ENCODE measurements around the gene TAB2. TPM values are rescaled to one million over a fixed set of nuclear protein-coding genes. Genes with fewer than 3 reads are reported as not detected.
"Not testable (repeated sequence)": the region's sequence is repeated elsewhere in the genome, so short reads cannot be mapped to it uniquely, and the experiment has no call there.

The TAB2 gene
- total RNA-seq, 4 donors from 2014 or later: 80.2 to 98.8 (median 91.2) TPM

GRCh38 chr6:149457316-149457884 is 139.9 kb downstream of the TAB2 start:
- 29% methylated on average over 7 of the region's 7 CpGs for WGBS
- intact Hi-C loops (cut with DNase I): no loop called here
- peaks cover 41 to 58% (median 43%) of the 10 kb centered on the region in 4 donors for H3K4me1 ChIP-seq
- TF ChIP-seq POLR2AphosphoS5 (IDR thresholded peaks at IDR 0.05) (peak in 1 of 2 donors; percentile 9), CTCF (IDR thresholded peaks at IDR 0.05) (no peak), POLR2A (IDR thresholded peaks at IDR 0.05; ENCODE audit: low read depth) (no peak), EP300 (IDR thresholded peaks at IDR 0.05) (no peak)
- H3K36me3 ChIP-seq: no peaks in the 10 kb centered on the region
- peak overlapping the region in 2 of 4 donors; percentile 2 to 41 for H3K27ac ChIP-seq (replicated peaks in 1 of 4)
- no peak overlapping the region for H3K4me3 ChIP-seq
- DNase-seq (ENCODE audit: extremely low spot score): no peak
- no peaks in the 10 kb centered on the region for H3K9me3 ChIP-seq
- no peaks in the 10 kb centered on the region for H3K27me3 ChIP-seq

- no peak overlapping the region for H3K27ac ChIP-seq (replicated peaks in 1 of 4)
- no peaks in the 10 kb centered on the region for H3K9me3 ChIP-seq
- intact Hi-C loops (cut with DNase I): no loop called here
- no peak for DNase-seq (ENCODE audit: extremely low spot score)
- no peaks in the 10 kb centered on the region for H3K36me3 ChIP-seq
- no peak overlapping the region for H3K4me3 ChIP-seq
- 97% methylated on average over 7 of the region's 7 CpGs for WGBS
- H3K4me1 ChIP-seq: peaks cover 39 to 51% (median 40%) of the 10 kb centered on the region in 4 donors
- H3K27me3 ChIP-seq: no peaks in the 10 kb centered on the region
- TF ChIP-seq EP300 (IDR thresholded peaks at IDR 0.05): no peak
- no peak for TF ChIP-seq CTCF (IDR thresholded peaks at IDR 0.05)
- TF ChIP-seq POLR2AphosphoS5 (IDR thresholded peaks at IDR 0.05): no peak
- no peak for TF ChIP-seq POLR2A (IDR thresholded peaks at IDR 0.05; ENCODE audit: low read depth)
These were observed 140.7 kb downstream of the TAB2 start for GRCh38 chr6:149458196-149458595.

GRCh38 chr6:149458806-149459205 is 141.3 kb downstream of the TAB2 start:
- Histone ChIP-seq H3K9me3 (no peaks in the 10 kb centered on the region), H3K36me3 (no peaks in the 10 kb centered on the region), H3K27ac (replicated peaks in 1 of 4) (no peak overlapping the region), H3K4me3 (no peak overlapping the region), H3K4me1 (peaks cover 33 to 51% (median 37%) of the 10 kb centered on the region in 4 donors), H3K27me3 (no peaks in the 10 kb centered on the region)
- intact Hi-C loops (cut with DNase I): no loop called here
- 96% methylated on average over 1 of the region's 1 CpG for WGBS
- TF ChIP-seq CTCF (IDR thresholded peaks at IDR 0.05): no peak
- TF ChIP-seq EP300 (IDR thresholded peaks at IDR 0.05): no peak
- no peak for TF ChIP-seq POLR2AphosphoS5 (IDR thresholded peaks at IDR 0.05)
- TF ChIP-seq POLR2A (IDR thresholded peaks at IDR 0.05; ENCODE audit: low read depth): no peak
- no peak for DNase-seq (ENCODE audit: extremely low spot score)

- Histone ChIP-seq H3K27me3 (no peaks in the 10 kb centered on the region), H3K36me3 (no peaks in the 10 kb centered on the region), H3K4me3 (no peak overlapping the region), H3K4me1 (peaks cover 24 to 51% (median 37%) of the 10 kb centered on the region in 4 donors), H3K9me3 (no peaks in the 10 kb centered on the region), H3K27ac (replicated peaks in 1 of 4) (no peak overlapping the region)
- DNase-seq (ENCODE audit: extremely low spot score): no peak
- WGBS: 86% methylated on average over 5 of the region's 5 CpGs
- intact Hi-C loops (cut with DNase I): no loop called here
- TF ChIP-seq POLR2AphosphoS5 (IDR thresholded peaks at IDR 0.05) (no peak), POLR2A (IDR thresholded peaks at IDR 0.05; ENCODE audit: low read depth) (no peak), CTCF (IDR thresholded peaks at IDR 0.05) (no peak), EP300 (IDR thresholded peaks at IDR 0.05) (no peak)
These were observed 142.2 kb downstream of the TAB2 start for GRCh38 chr6:149459761-149460160.

- DNase-seq (ENCODE audit: extremely low spot score); H3K27ac ChIP-seq (replicated peaks in 1 of 4); intact Hi-C loops (cut with DNase I); H3K27me3 ChIP-seq; H3K9me3 ChIP-seq; H3K36me3 ChIP-seq; H3K4me3 ChIP-seq: not testable (repeated sequence)
- WGBS: 83% methylated on average over 3 of the region's 3 CpGs
- peaks cover 19 to 51% (median 36%) of the 10 kb centered on the region in 4 donors for H3K4me1 ChIP-seq
These were observed 142.7 kb downstream of the TAB2 start for GRCh38 chr6:149460249-149460648.

Small RNAs within 50 kb of the gene (small RNA-seq; reads per million reads assigned to genes)
- gene RN7SL234P: 0 reads per million in 3 donors

Other genes starting within 250 kb of the TAB2 start
- 1 to 10 TPM in 2 of 4 donors, under 1 TPM in 2; 0.58 to 2.1 (median 1.0) TPM for gene SUMO4, start 82.5 kb downstream of the TAB2 start, total RNA-seq
- gene ZC3H12D, start 167.3 kb downstream of the TAB2 start, total RNA-seq: 1 to 10 TPM in 1 of 4 donors, under 1 TPM in 3; 0.63 to 5.8 (median 0.87) TPM
- 10 to 100 TPM; 22.1 to 30.2 (median 26.1) TPM for gene PPIL4, start 228.3 kb downstream of the TAB2 start, total RNA-seq
- gene GINM1, start 248.7 kb downstream of the TAB2 start, total RNA-seq: 10 to 100 TPM; 53.7 to 71.8 (median 57.0) TPM

Data from esophagus muscularis mucosa (tissue), 4 donors.